ENCODE data around the gene AKNA. TPM values are rescaled to one million over a fixed set of nuclear protein-coding genes. Genes with fewer than 3 reads are reported as not detected.

AKNA gene
- total and polyA plus RNA-seq, 2 experiments from 2014 or later, result 6.6 to 13.8 TPM

DNA sequence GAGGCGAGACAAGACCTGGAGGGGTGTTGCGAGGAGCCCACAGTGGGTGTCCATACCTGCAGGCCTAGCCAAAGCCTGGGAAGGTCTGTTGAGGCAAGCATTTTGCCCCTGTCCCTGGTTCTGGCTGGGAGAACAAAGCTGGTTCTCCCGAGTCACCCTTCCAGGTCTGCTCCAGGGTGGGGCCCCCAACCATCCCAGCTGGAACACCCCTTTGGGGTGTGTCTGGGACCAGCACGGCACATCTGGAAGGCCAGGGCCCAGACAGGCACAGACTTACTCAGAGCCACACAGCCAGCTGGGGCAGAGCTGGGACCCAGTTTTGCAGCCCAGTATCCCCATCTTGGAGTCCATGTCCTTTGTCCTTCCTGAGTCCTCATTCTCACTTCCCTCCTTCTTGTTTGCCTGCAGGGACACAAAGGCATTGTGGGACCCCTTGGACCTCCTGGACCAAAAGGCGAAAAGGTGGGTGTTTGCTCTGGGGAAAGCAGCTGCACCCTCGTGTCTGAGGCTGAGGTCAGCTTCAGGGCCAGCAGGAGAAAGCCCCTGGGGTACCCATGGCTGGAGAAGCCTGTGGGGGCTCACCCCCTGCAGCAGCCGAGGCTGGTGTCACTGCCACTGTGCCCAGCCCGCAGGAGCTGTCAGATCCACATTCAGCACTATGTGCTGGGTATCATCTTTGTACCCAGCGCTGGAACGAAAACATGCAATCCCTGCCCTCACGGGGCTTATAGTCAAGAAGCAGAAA lies 103.3 kb downstream of the AKNA start:
- Histone ChIP-seq H2AFZ (no peak overlapping the region), H3K4me1 (ENCODE audit: insufficient read depth) (peaks cover 25% of the 10 kb centered on the region), H4K20me1 (ENCODE audit: insufficient read depth, poor library complexity, severe bottlenecking) (no peaks in the 10 kb centered on the region), H3K4me3 (no peak overlapping the region), H3K36me3 (replicated peaks; ENCODE audit: insufficient read depth, low read depth) (no peaks in the 10 kb centered on the region), H3K27me3 (no peaks in the 10 kb centered on the region), H3K79me2 (no peaks in the 10 kb centered on the region), H3K9me2 (replicated peaks; ENCODE audit: insufficient read depth) (no peaks in the 10 kb centered on the region), H3K27ac (no peak overlapping the region), H3K9me3 (ENCODE audit: low read depth) (no peaks in the 10 kb centered on the region), H3K4me2 (no peak overlapping the region)
- WGBS (ENCODE audit: low lambda C conversion rate, missing lambda C conversion rate), result 94% methylated on average over 11 of the region's 11 CpGs
- no peak for DNase-seq (ENCODE audit: low spot score)
- TF ChIP-seq EZH2phosphoT487 (IDR thresholded peaks at IDR 0.05; ENCODE audit: low read depth, severe bottlenecking, unreplicated experiment) (no peak), EZH2 (IDR thresholded peaks at IDR 0.05; ENCODE audit: borderline replicate concordance) (no peak)
- TF ChIP-seq, protein P1, sequence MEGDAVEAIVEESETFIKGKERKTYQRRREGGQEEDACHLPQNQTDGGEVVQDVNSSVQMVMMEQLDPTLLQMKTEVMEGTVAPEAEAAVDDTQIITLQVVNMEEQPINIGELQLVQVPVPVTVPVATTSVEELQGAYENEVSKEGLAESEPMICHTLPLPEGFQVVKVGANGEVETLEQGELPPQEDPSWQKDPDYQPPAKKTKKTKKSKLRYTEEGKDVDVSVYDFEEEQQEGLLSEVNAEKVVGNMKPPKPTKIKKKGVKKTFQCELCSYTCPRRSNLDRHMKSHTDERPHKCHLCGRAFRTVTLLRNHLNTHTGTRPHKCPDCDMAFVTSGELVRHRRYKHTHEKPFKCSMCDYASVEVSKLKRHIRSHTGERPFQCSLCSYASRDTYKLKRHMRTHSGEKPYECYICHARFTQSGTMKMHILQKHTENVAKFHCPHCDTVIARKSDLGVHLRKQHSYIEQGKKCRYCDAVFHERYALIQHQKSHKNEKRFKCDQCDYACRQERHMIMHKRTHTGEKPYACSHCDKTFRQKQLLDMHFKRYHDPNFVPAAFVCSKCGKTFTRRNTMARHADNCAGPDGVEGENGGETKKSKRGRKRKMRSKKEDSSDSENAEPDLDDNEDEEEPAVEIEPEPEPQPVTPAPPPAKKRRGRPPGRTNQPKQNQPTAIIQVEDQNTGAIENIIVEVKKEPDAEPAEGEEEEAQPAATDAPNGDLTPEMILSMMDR (IDR thresholded peaks at IDR 0.05; ENCODE audit: poor library complexity), result no peak

Other genes starting within 250 kb of the AKNA start
- gene COL27A1, start 232.4 kb downstream of the AKNA start, total RNA-seq, result 30.8 and 47.0 TPM in 2 replicates
- 44.6 and 55.2 TPM in 2 replicates for gene COL27A1, start 232.4 kb downstream of the AKNA start, polyA plus RNA-seq
- 397 and 472 TPM in 2 replicates for gene ORM1, start 64.9 kb downstream of the AKNA start, total RNA-seq
- 538 and 976 TPM in 2 replicates for gene ORM1, start 64.9 kb downstream of the AKNA start, polyA plus RNA-seq
- gene ORM2, start 58.1 kb downstream of the AKNA start, total RNA-seq, result 45.7 and 52.0 TPM in 2 replicates
- 80.9 and 136 TPM in 2 replicates for gene ORM2, start 58.1 kb downstream of the AKNA start, polyA plus RNA-seq
- gene WHRN, start 117.5 kb upstream of the AKNA start, total RNA-seq, result 3.2 and 3.7 TPM in 2 replicates
- 6.6 and 14.4 TPM in 2 replicates for gene WHRN, start 117.5 kb upstream of the AKNA start, polyA plus RNA-seq
- 337 and 358 TPM in 2 replicates for gene ATP6V1G1, start 199.8 kb upstream of the AKNA start, total RNA-seq
- 426 and 439 TPM in 2 replicates for gene ATP6V1G1, start 199.8 kb upstream of the AKNA start, polyA plus RNA-seq
- gene TMEM268, start 223.3 kb upstream of the AKNA start, total RNA-seq, result 8.8 and 9.4 TPM in 2 replicates
- 8.2 and 11.1 TPM in 2 replicates for gene TMEM268, start 223.3 kb upstream of the AKNA start, polyA plus RNA-seq

Data from hepatocyte (in vitro differentiated cells).